Hypothalamus (tissue), 51 donors: Measurements from ENCODE around the gene RNF215.
"Not testable (repeated sequence)": the region's sequence is repeated elsewhere in the genome, so short reads cannot be mapped to it uniquely, and the experiment has no call there.

Experiments
- DNase-seq, 51 donors: peaks; one replicate each; lab custom pipeline; 2025; lab: John Stamatoyannopoulos, UW

RNF215 gene

GRCh38 chr22:30421695-30422480 lies 34.7 kb upstream of the RNF215 start:
- DNase-seq: no peak

- peak in 2 of 51 donors; percentile 16 to 23 for DNase-seq
These were observed 33.3 kb upstream of the RNF215 start for GRCh38 chr22:30420347-30421125.

GRCh38 chr22:30416837-30417236 lies 29.6 kb upstream of the RNF215 start:
- DNase-seq: no peak

GRCh38 chr22:30416403-30416802 lies 29.2 kb upstream of the RNF215 start:
- no peak for DNase-seq

- DNase-seq: no peak
These were observed 27.4 kb upstream of the RNF215 start for GRCh38 chr22:30414525-30415047.

- peak in 1 of 51 donors; percentile 27 for DNase-seq
These were observed 26.7 kb upstream of the RNF215 start for GRCh38 chr22:30413745-30414524.

- no peak for DNase-seq
These were observed 25.8 kb upstream of the RNF215 start for GRCh38 chr22:30413001-30413400.

- DNase-seq: no peak
These were observed 24.6 kb upstream of the RNF215 start for GRCh38 chr22:30411780-30412179.

- no peak for DNase-seq
These were observed 21.3 kb upstream of the RNF215 start for GRCh38 chr22:30408388-30409102.

- no peak for DNase-seq
These were observed 19.2 kb upstream of the RNF215 start for GRCh38 chr22:30406400-30406799.

GRCh38 chr22:30405731-30406130 lies 18.5 kb upstream of the RNF215 start:
- no peak for DNase-seq

- DNase-seq: no peak
These were observed 17.1 kb upstream of the RNF215 start for GRCh38 chr22:30404307-30404706.

GRCh38 chr22:30402766-30403104 lies 15.5 kb upstream of the RNF215 start:
- not testable (repeated sequence) for DNase-seq

- DNase-seq: peak in 1 of 51 donors; percentile 37
These were observed 15.0 kb upstream of the RNF215 start for GRCh38 chr22:30402028-30402765.

GRCh38 chr22:30401024-30401423 lies 13.8 kb upstream of the RNF215 start:
- DNase-seq: not testable (repeated sequence)

GRCh38 chr22:30400159-30400558 lies 12.9 kb upstream of the RNF215 start:
- DNase-seq: no peak

GRCh38 chr22:30399718-30400117 lies 12.5 kb upstream of the RNF215 start:
- peak in 2 of 51 donors; percentile 8 to 44 for DNase-seq

- peak in 3 of 51 donors; percentile 15 to 47 (median 21) for DNase-seq
These were observed 11.8 kb upstream of the RNF215 start for GRCh38 chr22:30398685-30399680.
